GM18873 (cell line): ENCODE measurements around the gene ENPP6.

Source experiments
- ATAC-seq: cut with Tn5 transposase; IDR thresholded peaks from one replicate; pipeline ENCODE4 v1.9.1; 2021; ENCODE audit warnings: mild to moderate bottlenecking, moderate library complexity, moderate number of reproducible peaks; ENCODE audit not compliant: unreplicated experiment, low FRiP score

The ENPP6 gene

GRCh38 chr4:184217634-184218033 lies at the start of gene ENPP6:
Gene ENPP6, minus strand, starts transcription at chr4:184217873. Its CDS starts 54 bp downstream, at chr4:184217819.
- ATAC-seq = no peak

DNA sequence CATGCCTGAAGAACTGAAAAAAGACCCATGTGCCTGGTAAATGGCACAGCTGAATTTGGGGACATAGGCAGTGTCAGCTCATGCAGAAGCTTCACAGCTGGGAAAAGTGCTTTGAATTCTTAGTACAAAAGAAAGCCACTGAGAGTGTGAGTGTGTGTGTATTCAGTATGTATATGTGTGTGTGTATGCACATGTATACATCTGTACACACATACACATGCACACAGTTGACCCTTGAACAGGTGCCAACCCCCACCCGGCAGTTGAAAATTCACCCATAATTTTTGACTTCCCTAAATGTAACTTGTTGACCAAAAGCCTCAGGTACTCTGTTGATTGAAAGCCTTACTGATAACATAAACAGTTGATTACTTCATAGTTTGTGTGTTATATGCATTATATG lies 49.5 kb upstream of the ENPP6 start:
- no peak for ATAC-seq

- ATAC-seq = no peak
These were observed 48.1 kb upstream of the ENPP6 start for GRCh38 chr4:184265546-184266351.

- ATAC-seq = no peak
These were observed 46.4 kb upstream of the ENPP6 start for GRCh38 chr4:184263910-184264732.

DNA sequence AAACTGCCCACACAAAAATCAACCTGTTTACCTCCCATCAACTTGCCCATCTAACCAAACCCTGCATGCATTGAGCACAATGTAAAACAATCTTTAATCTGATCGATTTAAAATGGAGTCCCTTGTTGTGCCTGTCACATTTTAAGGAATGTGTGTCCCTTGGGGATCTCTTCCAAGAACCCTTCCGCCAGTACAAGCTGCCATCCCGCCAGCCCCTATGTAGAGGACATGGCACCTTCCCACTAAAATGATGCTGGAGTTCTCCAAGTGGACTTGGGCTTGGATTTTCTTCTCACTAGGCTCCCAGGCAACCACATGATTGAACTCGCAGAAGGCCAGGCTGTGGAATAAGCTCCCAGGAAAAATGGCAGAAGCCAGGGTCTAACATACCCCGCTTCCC lies 45.8 kb upstream of the ENPP6 start:
- ATAC-seq = no peak

- ATAC-seq = no peak
These were observed 45.2 kb upstream of the ENPP6 start for GRCh38 chr4:184262901-184263300.

GRCh38 chr4:184261246-184261645 lies 43.6 kb upstream of the ENPP6 start:
- ATAC-seq = no peak

GRCh38 chr4:184259866-184260265 lies 42.2 kb upstream of the ENPP6 start:
- no peak for ATAC-seq

DNA sequence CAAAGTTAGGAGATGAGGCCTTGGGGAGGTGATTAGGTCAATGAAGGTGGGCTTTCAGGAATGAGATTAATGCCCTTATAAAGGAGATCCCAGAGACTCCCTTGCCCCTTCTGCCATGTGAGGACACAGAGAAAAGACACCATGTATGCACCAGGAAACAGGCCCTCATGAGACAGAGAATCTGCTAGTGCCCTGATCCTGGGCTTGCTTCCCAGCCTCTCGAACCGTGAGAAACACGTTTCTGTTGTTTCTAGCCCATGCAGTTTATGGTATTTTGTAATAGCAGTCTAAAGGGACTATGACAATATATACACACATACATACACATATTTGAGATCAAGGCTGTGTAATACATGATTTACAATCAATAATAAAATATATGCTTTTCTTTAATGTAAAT lies 41.4 kb upstream of the ENPP6 start:
- ATAC-seq = no peak

GRCh38 chr4:184255871-184256642 lies 38.4 kb upstream of the ENPP6 start:
- no peak for ATAC-seq

- ATAC-seq = no peak
These were observed 37.7 kb upstream of the ENPP6 start for GRCh38 chr4:184255361-184255760.

- ATAC-seq = no peak
These were observed 35.4 kb upstream of the ENPP6 start for GRCh38 chr4:184253072-184253420.

DNA sequence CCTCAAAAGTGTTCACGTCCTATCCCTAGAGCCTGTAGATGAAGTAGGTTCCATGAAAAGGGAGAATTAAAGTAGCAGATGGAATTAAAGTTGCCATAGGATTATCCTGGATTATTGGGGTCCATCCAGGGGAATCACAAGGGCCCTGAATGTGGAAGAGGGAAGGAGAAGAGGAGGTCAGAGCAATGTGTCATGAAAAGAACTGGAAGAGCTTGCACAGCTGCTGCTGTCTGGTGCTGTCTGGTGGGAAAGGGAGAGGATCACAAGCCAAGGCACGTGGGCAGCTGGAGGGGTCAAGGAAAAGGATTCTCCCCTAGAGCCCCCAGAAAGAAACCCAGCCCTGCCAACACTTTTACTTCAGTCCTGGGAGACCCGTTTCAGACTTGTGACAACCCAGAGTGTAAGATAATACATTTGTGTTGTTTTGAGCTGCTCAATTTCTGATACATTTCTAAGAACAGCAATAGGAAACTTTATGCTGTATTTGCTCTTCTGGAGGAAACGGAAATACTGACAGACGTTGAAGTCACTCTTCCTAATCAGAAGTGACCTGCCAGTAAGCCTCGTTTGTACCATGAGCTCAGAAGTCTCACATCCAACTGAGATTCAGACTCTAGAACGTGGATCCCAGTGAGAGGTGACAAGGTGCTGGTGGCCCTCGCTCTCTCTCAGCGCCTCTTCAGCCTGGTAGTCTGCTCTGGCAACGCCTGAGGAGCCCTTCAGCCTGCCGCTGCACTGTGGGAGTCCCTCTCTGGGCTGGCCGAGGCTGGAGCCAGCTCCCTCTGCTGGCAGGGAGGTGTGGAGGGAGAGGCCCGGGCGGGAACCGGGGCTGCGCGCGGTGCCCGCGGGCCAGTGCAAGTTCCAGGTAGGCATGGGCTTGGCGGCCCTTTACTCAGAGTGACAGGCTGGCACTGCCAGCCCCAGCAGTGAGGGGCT lies 34.7 kb upstream of the ENPP6 start:
- ATAC-seq = no peak

DNA sequence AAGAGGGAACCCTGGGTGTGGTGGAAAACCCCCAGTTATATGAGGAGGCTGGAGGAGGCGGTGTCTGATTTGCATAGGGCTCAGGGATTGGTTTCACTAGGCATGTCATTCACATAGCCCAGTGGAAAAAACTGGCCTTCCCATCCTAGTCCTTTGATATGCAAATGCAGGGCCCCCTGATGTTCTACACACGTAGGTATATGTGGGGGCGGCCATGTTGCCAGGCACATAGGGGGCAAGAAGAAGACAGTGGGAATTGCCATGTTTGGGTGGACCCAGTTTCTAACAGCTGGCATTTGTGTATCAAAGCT lies 34.0 kb upstream of the ENPP6 start:
- no peak for ATAC-seq

GRCh38 chr4:184250795-184251669 lies 33.4 kb upstream of the ENPP6 start:
- no peak for ATAC-seq

- no peak for ATAC-seq
These were observed 30.5 kb upstream of the ENPP6 start for GRCh38 chr4:184248216-184248615.

DNA sequence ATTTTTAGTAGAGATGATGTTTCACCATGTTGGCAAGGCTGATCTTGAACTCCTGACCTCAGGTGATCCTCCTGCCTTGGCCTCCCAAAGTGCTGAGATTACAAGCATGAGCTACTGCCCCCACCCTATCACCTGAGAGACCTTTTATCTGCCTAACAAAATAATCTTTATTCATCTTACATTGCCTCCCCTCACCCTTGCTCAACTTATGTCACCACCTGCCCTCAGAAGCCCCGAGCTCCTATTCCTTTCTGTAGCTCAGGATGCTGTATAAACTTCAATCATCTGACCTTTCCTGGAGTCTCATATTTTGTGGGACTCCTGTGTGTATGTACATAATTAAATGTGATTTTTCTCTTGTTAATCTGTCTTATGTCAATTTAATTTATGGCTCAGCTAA lies 29.7 kb upstream of the ENPP6 start:
- ATAC-seq = no peak

DNA sequence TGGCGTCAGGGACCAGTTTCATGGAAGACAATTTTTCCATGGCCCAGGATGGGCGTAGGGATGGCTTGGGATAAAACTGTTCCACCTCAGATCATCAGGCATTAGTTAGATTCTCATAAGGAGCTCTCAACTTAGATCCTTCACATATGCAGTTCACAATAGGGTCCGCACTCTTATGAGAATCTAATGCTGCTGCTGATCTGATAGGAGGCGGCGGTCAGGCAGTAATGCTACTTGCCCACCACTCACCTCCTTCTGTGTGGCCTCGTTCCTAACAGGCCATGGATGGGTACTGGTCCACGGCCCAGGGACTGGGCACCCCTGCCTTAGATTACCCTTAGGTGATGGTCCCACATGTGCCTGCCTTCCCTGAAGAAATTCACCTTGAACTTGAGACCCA lies 28.8 kb upstream of the ENPP6 start:
- ATAC-seq = no peak

GRCh38 chr4:184238072-184238745 lies 20.5 kb upstream of the ENPP6 start:
- ATAC-seq = no peak
